ENCODE results near the gene PLBD1. TPM values are rescaled to one million over a fixed set of nuclear protein-coding genes. Genes with fewer than 3 reads are reported as not detected.

Gene PLBD1
- total RNA-seq, 2 experiments from 2014 or later, result not detected

GRCh38 chr12:14460212-14460841 lies 107.4 kb downstream of the PLBD1 start:
- CTCF ChIA-PET, result no interaction called here
- POLR2A ChIA-PET, result no interaction called here
- Mint-ChIP-seq H3K4me1 (peaks cover 9% of the 10 kb centered on the region), H3K36me3 (ENCODE audit: low read depth) (peaks cover 63% of the 10 kb centered on the region), H3K27ac (no peak overlapping the region), H3K27me3 (no peaks in the 10 kb centered on the region), H3K9me3 (no peaks in the 10 kb centered on the region), H3K4me3 (no peak overlapping the region)
- no peak for DNase-seq

DNA sequence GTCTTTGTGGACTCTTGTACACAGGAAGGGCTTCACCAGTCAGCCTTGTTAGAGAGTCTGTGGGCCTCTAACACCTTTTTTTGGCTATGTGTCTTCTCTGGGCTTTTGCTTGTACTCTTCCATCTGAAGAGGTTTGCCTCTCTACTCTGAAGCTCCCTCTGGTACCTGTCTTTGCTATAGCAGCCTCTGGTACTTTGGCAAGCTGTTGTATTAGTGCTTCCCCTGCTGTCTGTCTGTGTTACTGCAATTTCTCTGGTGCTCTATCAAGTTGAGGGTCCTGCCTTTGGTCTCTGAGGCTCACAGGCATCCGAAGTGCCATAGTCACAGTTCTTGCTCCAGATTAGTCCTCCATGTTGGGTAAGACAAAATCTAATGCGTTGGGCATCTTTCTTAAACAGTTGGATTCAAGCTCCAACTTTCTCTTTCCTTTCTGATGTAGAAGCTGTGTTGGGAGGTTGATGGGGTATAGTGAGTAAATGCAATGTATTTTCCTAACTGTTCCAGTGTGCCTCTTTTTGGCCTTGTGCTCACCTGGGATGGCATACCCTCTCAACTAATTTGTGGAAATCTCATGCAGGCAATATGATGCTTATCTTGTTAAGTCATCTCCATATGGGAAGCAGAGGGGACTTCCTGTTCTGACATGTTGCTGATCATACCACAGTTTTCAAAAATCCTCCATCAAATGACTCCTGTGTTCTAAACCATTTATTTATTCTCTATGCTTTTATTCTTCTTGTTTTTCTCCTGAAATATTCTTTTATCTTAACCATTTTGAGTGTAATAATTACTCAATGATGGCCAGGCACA lies 113.4 kb downstream of the PLBD1 start:
- H3K36me3 Mint-ChIP-seq (ENCODE audit: low read depth), result peaks cover 75% of the 10 kb centered on the region
- no peak overlapping the region for H3K4me3 Mint-ChIP-seq

More for the DNA sequence above, 113.4 kb downstream of the PLBD1 start:
- CTCF ChIA-PET, result interaction anchor here (0.7 to 4.6 kb wide), 26 partner anchors 9 to 247 kb away, joined by 3 to 31 read pairs (median 5); partner anchors contain the start of gene ATF7IP
- POLR2A ChIA-PET, result no interaction called here
- H3K4me1 Mint-ChIP-seq, result peaks cover 46% of the 10 kb centered on the region
- peak; percentile 32 for DNase-seq
- no peaks in the 10 kb centered on the region for H3K27me3 Mint-ChIP-seq
- H3K9me3 Mint-ChIP-seq, result peaks cover 14% of the 10 kb centered on the region
- peak overlapping the region; percentile 67 for H3K27ac Mint-ChIP-seq

Other genes starting within 250 kb of the PLBD1 start
- gene ATF7IP, start 202.2 kb downstream of the PLBD1 start, total RNA-seq, result 100 to 1,000 TPM in 1 of 2 experiments, 10 to 100 TPM in 1; 96.7 to 108 TPM
- not detected for gene GUCY2C, start 128.7 kb upstream of the PLBD1 start, total RNA-seq
- gene WBP11, start 235.6 kb upstream of the PLBD1 start, total RNA-seq, result 10 to 100 TPM; 83.9 to 95.7 TPM
- 1 to 10 TPM in 1 of 2 experiments, under 1 TPM in 1; 1.00 to 1.3 TPM for gene C12orf60, start 235.8 kb upstream of the PLBD1 start, total RNA-seq
- gene SMCO3, start 246.3 kb upstream of the PLBD1 start, total RNA-seq, result not detected